ENCODE results near the gene SNN.

The SNN gene

GRCh38 chr16:11699234-11699894 is 31.1 kb downstream of the SNN start:
- no peak for DNase-seq (ENCODE audit: low read depth, low spot score)

GRCh38 chr16:11700264-11701029 is 32.2 kb downstream of the SNN start:
- DNase-seq (ENCODE audit: low read depth, low spot score), result no peak

- no peak for DNase-seq (ENCODE audit: low read depth, low spot score)
These were observed 37.2 kb downstream of the SNN start for GRCh38 chr16:11705311-11706025.

- peak; percentile 18 for DNase-seq (ENCODE audit: low read depth, low spot score)
These were observed 38.0 kb downstream of the SNN start for GRCh38 chr16:11706180-11706742.

- DNase-seq (ENCODE audit: low read depth, low spot score), result no peak
These were observed 39.5 kb downstream of the SNN start for GRCh38 chr16:11707679-11708197.

- peak; percentile 25 for DNase-seq (ENCODE audit: low read depth, low spot score)
These were observed 40.2 kb downstream of the SNN start for GRCh38 chr16:11708421-11708820.

- DNase-seq (ENCODE audit: low read depth, low spot score), result no peak
These were observed 43.4 kb downstream of the SNN start for GRCh38 chr16:11711662-11712061.

GRCh38 chr16:11712122-11712521 is 43.9 kb downstream of the SNN start:
- no peak for DNase-seq (ENCODE audit: low read depth, low spot score)

- DNase-seq (ENCODE audit: low read depth, low spot score), result no peak
These were observed 47.1 kb downstream of the SNN start for GRCh38 chr16:11715246-11715947.

GRCh38 chr16:11716336-11716735 is 48.1 kb downstream of the SNN start:
- no peak for DNase-seq (ENCODE audit: low read depth, low spot score)

- no peak for DNase-seq (ENCODE audit: low read depth, low spot score)
These were observed 49.6 kb downstream of the SNN start for GRCh38 chr16:11717811-11718210.

GRCh38 chr16:11719171-11719570 is 50.9 kb downstream of the SNN start:
- no peak for DNase-seq (ENCODE audit: low read depth, low spot score)

GRCh38 chr16:11719762-11720161 is 51.5 kb downstream of the SNN start:
- DNase-seq (ENCODE audit: low read depth, low spot score), result no peak

GRCh38 chr16:11721781-11722467 is 53.7 kb downstream of the SNN start:
- DNase-seq (ENCODE audit: low read depth, low spot score), result no peak

GRCh38 chr16:11722468-11722808 is 54.2 kb downstream of the SNN start:
- DNase-seq (ENCODE audit: low read depth, low spot score), result no peak

GRCh38 chr16:11725457-11725856 is 57.2 kb downstream of the SNN start:
- DNase-seq (ENCODE audit: low read depth, low spot score), result no peak

- DNase-seq (ENCODE audit: low read depth, low spot score), result no peak
These were observed 57.8 kb downstream of the SNN start for GRCh38 chr16:11726008-11726407.

GRCh38 chr16:11727796-11728543 is 59.7 kb downstream of the SNN start:
- no peak for DNase-seq (ENCODE audit: low read depth, low spot score)

Measured in astrocyte of the hippocampus (primary cell).